DOHH2 (cell line): ENCODE results near the gene B3GALNT2.

ENCODE experiments used
- H3F3A ChIP-seq: fragments of 200-600 bp; sonication (generic), shearing (Covaris generic); 2 replicates; pipeline ENCODE4 v1.6.0; 2016; ENCODE audit warnings: antibody characterized with exemption, mild to moderate bottlenecking; ENCODE audit not compliant: control insufficient read depth, insufficient read depth
- H3K27ac ChIP-seq: fragments of 200-600 bp; sonication (generic); 2 replicates; pipeline ENCODE4 v1.5.1; 2014; ENCODE audit warnings: low read depth, mild to moderate bottlenecking, low read length, moderate library complexity
- H3K27me3 ChIP-seq: fragments of 200-600 bp; sonication (generic); 2 replicates; pipeline ENCODE4 v1.6.1; 2014; ENCODE audit warnings: mild to moderate bottlenecking, low read length, mixed read lengths; ENCODE audit not compliant: control insufficient read depth
- H3K36me3 ChIP-seq: fragments of 200-600 bp; sonication (generic); 2 replicates; pipeline ENCODE4 v1.6.1; 2014; ENCODE audit warnings: mild to moderate bottlenecking, low read length, moderate library complexity, mixed read lengths; ENCODE audit not compliant: control insufficient read depth
- H3K4me1 ChIP-seq: fragments of 200-600 bp; sonication (generic); 2 replicates; pipeline ENCODE4 v1.6.1; 2014; ENCODE audit warnings: mild to moderate bottlenecking, low read length, mixed read lengths; ENCODE audit not compliant: control insufficient read depth
- H3K4me2 ChIP-seq: fragments of 200-600 bp; sonication (generic); 2 replicates; pipeline ENCODE4 v1.6.0; 2014; ENCODE audit warnings: mild to moderate bottlenecking, low read length, moderate library complexity
- H3K4me3 ChIP-seq: fragments of 200-600 bp; sonication (generic); 2 replicates; pipeline ENCODE4 v1.5.1; 2014; ENCODE audit warnings: mild to moderate bottlenecking, low read length, mixed read lengths
- H3K79me2 ChIP-seq: fragments of 200-600 bp; sonication (generic); 2 replicates; pipeline ENCODE4 v1.6.1; 2014; ENCODE audit warnings: mild to moderate bottlenecking, low read length, mixed read lengths; ENCODE audit not compliant: control insufficient read depth
- H3K9me2 ChIP-seq: fragments of 200-600 bp; sonication (generic); replicated peaks from 2 replicates; pipeline ENCODE4 v1.6.1; 2014; ENCODE audit warnings: mild to moderate bottlenecking, low read length, mixed read lengths; ENCODE audit not compliant: control insufficient read depth
- H3K9me3 ChIP-seq: fragments of 200-600 bp; sonication (generic); 2 replicates; pipeline ENCODE4 v1.6.1; 2014; ENCODE audit warnings: antibody characterized with exemption, low read length, mixed read lengths; ENCODE audit not compliant: control insufficient read depth, insufficient read depth
- H4K20me1 ChIP-seq: fragments of 200-600 bp; sonication (generic); 2 replicates; pipeline ENCODE4 v1.6.0; 2014; ENCODE audit warnings: low read depth, mild to moderate bottlenecking, antibody characterized with exemption, low read length, moderate library complexity; ENCODE audit not compliant: control insufficient read depth, insufficient read depth
- CTCF ChIP-seq: fragments of 200-600 bp; sonication (generic); IDR thresholded peaks from one replicate; pipeline ENCODE4 v1.5.1; 2014; ENCODE audit warnings: antibody characterized with exemption, mild to moderate bottlenecking, low read depth, low read length; ENCODE audit not compliant: poor library complexity, severe bottlenecking
- EZH2phosphoT487 ChIP-seq: fragments of 200-600 bp; sonication (generic); IDR thresholded peaks from 2 replicates; pipeline ENCODE4 v1.6.1; 2017; ENCODE audit warnings: borderline replicate concordance, mild to moderate bottlenecking, antibody characterized with exemption, low read length, moderate library complexity, mixed read lengths

Gene B3GALNT2

GRCh38 chr1:235434001-235434400 is 70.3 kb downstream of the B3GALNT2 start:
- Histone ChIP-seq H3K27ac (no peak overlapping the region), H3K9me3 (no peaks in the 10 kb centered on the region), H3K4me1 (no peaks in the 10 kb centered on the region), H3K9me2 (no peaks in the 10 kb centered on the region), H3F3A (no peaks in the 10 kb centered on the region), H3K4me3 (no peak overlapping the region), H3K36me3 (peaks cover 14% of the 10 kb centered on the region), H3K27me3 (no peaks in the 10 kb centered on the region), H3K79me2 (no peaks in the 10 kb centered on the region), H4K20me1 (no peaks in the 10 kb centered on the region), H3K4me2 (no peak overlapping the region)
- no peak for TF ChIP-seq EZH2phosphoT487
- no peak for TF ChIP-seq CTCF

DNA sequence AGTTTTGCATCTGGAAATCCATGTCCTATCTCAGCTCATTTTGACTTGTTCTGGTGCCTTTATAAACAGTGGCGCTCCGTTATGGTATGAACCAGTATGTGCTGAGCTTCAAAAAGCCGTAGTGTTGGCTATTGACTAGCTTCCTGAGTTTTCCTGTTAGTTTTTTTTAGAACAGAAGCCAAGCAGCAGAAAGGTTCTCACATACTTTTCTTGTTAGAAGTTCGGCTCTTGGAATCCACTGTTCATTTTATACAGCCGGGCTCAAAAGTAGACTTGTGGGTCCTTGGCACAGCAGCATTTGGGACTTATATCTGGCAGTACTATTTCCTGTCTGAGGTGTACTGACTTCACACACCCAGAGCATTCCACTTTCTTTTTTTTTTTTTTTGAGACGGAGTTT is 73.3 kb downstream of the B3GALNT2 start:
- H4K20me1 ChIP-seq, result no peaks in the 10 kb centered on the region
- H3K27me3 ChIP-seq, result no peaks in the 10 kb centered on the region
- no peak overlapping the region for H3K27ac ChIP-seq
- H3K4me1 ChIP-seq, result no peaks in the 10 kb centered on the region
- no peak overlapping the region for H3K4me3 ChIP-seq
- TF ChIP-seq CTCF, result no peak
- no peak for TF ChIP-seq EZH2phosphoT487
- no peaks in the 10 kb centered on the region for H3K79me2 ChIP-seq
- H3K9me3 ChIP-seq, result no peaks in the 10 kb centered on the region
- H3F3A ChIP-seq, result no peaks in the 10 kb centered on the region
- no peaks in the 10 kb centered on the region for H3K9me2 ChIP-seq
- no peak overlapping the region for H3K4me2 ChIP-seq
- H3K36me3 ChIP-seq, result peaks cover 5% of the 10 kb centered on the region

- no peak for TF ChIP-seq EZH2phosphoT487
- no peak for TF ChIP-seq CTCF
- no peaks in the 10 kb centered on the region for H3F3A ChIP-seq
These were observed 75.1 kb downstream of the B3GALNT2 start for GRCh38 chr1:235429143-235429542.

More at GRCh38 chr1:235429143-235429542, 75.1 kb downstream of the B3GALNT2 start:
- Histone ChIP-seq H3K4me2 (no peak overlapping the region), H3K36me3 (no peaks in the 10 kb centered on the region; the same call in 1 of the 2 replicates), H3K9me3 (no peaks in the 10 kb centered on the region), H3K4me3 (no peak overlapping the region), H4K20me1 (no peaks in the 10 kb centered on the region), H3K27me3 (no peaks in the 10 kb centered on the region), H3K4me1 (no peaks in the 10 kb centered on the region), H3K79me2 (no peaks in the 10 kb centered on the region), H3K9me2 (no peaks in the 10 kb centered on the region), H3K27ac (no peak overlapping the region)
